ENCODE data around the gene LNX1. TPM values are rescaled to one million over a fixed set of nuclear protein-coding genes. Genes with fewer than 3 reads are reported as not detected.

Gene LNX1
- total and polyA plus RNA-seq, 9 of the 15 experiments (the other 6 are each of a cell fraction or from before 2014, with no cell fraction given) = 0.40 to 3.6 (median 2.2) TPM

- ChIA-PET POLR2A (no interaction called here), CTCF (ENCODE audit: low intra/inter-chr PET ratio) (no interaction called here)
- no peaks in the 10 kb centered on the region for H3K36me3 ChIP-seq (ENCODE audit: control insufficient read depth, insufficient read depth, low read length)
- FAIRE-seq (no peak), DNase-seq (ENCODE audit: extremely low read depth in 1 of 4, low spot score in 3 of 4) (no peak), ATAC-seq (no peak)
- no peaks in the 10 kb centered on the region for H3K9me3 ChIP-seq (replicated peaks; ENCODE audit: control insufficient read depth, insufficient read depth, low read depth, low read length)
- H3K9me1 ChIP-seq (ENCODE audit: control insufficient read depth, insufficient read depth, low read length) = no peaks in the 10 kb centered on the region
- peaks cover 4 to 6% of the 10 kb centered on the region in 2 experiments; a peak in 4 of 5 replicates for H3K4me1 ChIP-seq (replicated peaks in 1 of 2; ENCODE audit: control insufficient read depth in 2 of 2, insufficient read depth in 2 of 2, low read length in 2 of 2)
- H3K27ac ChIP-seq (ENCODE audit: extremely low read depth, low read depth, low read length) = no peak overlapping the region
- no peak overlapping the region for H3K9ac ChIP-seq (ENCODE audit: insufficient read depth in 1 of 2, low read depth in 2 of 2, low read length in 2 of 2)
- 0% methylated on average over 3 of the region's 3 CpGs for WGBS (ENCODE audit: insufficient coverage, low coverage, missing lambda C conversion rate)
- intact Hi-C loops (cut with micrococcal nuclease) (no loop called here), in situ Hi-C loops (cut with MboI) (no loop called here)
- peaks cover 7 to 10% of the 10 kb centered on the region in 2 experiments; a peak in 4 of 5 replicates for H3K27me3 ChIP-seq (ENCODE audit: control insufficient read depth in 2 of 2, insufficient read depth in 2 of 2, low read length in 2 of 2)
- H3K4me2 ChIP-seq (ENCODE audit: insufficient read depth, low read length) = no peak overlapping the region
- H3K4me3 ChIP-seq = no peak overlapping the region
- BruUV-seq (replicated peaks) = no TSS peak
- no peaks in the 10 kb centered on the region for H4K20me1 ChIP-seq (replicated peaks; ENCODE audit: control insufficient read depth, insufficient read depth, low read length)
- H2AFZ ChIP-seq (ENCODE audit: low read depth, low read length) = no peak overlapping the region
- no peaks in the 10 kb centered on the region for H3K79me2 ChIP-seq (ENCODE audit: control insufficient read depth, insufficient read depth, low read length)
- no peak for TF ChIP-seq HNRNPK (IDR thresholded peaks at IDR 0.05; ENCODE audit: low read depth, low read length, poor library complexity, severe bottlenecking)
- TF ChIP-seq ZNF444 (CRISPR knock-in tag; IDR thresholded peaks at IDR 0.05) = no peak
- TF ChIP-seq FOXK1 (CRISPR knock-in tag; IDR thresholded peaks at IDR 0.05; ENCODE audit: borderline replicate concordance) = no peak
- TF ChIP-seq ZNF134 (CRISPR knock-in tag; conservative IDR thresholded peaks at IDR 0.05) = no peak
- no peak for TF ChIP-seq NONO (IDR thresholded peaks at IDR 0.05; ENCODE audit: low read depth in 2 of 2, low read length in 1 of 2)
- no peak for TF ChIP-seq RBBP5 (IDR thresholded peaks at IDR 0.05; ENCODE audit: borderline replicate concordance, insufficient read depth, low read length, poor library complexity, severe bottlenecking)
- TF ChIP-seq ZBTB7A (IDR thresholded peaks at IDR 0.05; ENCODE audit: borderline replicate concordance, control insufficient read depth, low read depth, low read length) = no peak
- no peak for TF ChIP-seq RBM22 (IDR thresholded peaks at IDR 0.05; ENCODE audit: low read depth, low read length, poor library complexity, severe bottlenecking)
- no peak for TF ChIP-seq PML (IDR thresholded peaks at IDR 0.05; ENCODE audit: low read length)
- TF ChIP-seq ZFX (CRISPR knock-in tag; IDR thresholded peaks at IDR 0.05) = no peak
- no peak for TF ChIP-seq E2F6 (IDR thresholded peaks at IDR 0.05; ENCODE audit: borderline replicate concordance in 1 of 2, extremely low read depth in 1 of 2, insufficient read depth in 1 of 2, insufficient read length in 1 of 2, low read depth in 1 of 2, low read length in 1 of 2, poor library complexity in 1 of 2, severe bottlenecking in 1 of 2)
- no peak for TF ChIP-seq KAT7 (CRISPR knock-in tag; IDR thresholded peaks at IDR 0.05; ENCODE audit: borderline replicate concordance)
- TF ChIP-seq ZMIZ1 (IDR thresholded peaks at IDR 0.05; ENCODE audit: low read depth in 2 of 2, low read length in 2 of 2) = no peak
- no peak for TF ChIP-seq ZNF41 (CRISPR knock-in tag; conservative IDR thresholded peaks at IDR 0.05)
Measured at GRCh38 chr4:53512608-53513007, 78.7 kb downstream of the LNX1 start.
